ENCODE data around the gene COPS7A. TPM values are rescaled to one million over a fixed set of nuclear protein-coding genes. Genes with fewer than 3 reads are reported as not detected.

The COPS7A gene
- total RNA-seq, 1 donor from 2014 or later, result 81.9 TPM

GRCh38 chr12:6775185-6776174 is 51.6 kb downstream of the COPS7A start:
- intact Hi-C loops (cut with micrococcal nuclease), result no loop called here
- DNase-seq (no peak), ATAC-seq (no peak)

- ATAC-seq, result no peak
- DNase-seq, result no peak
- intact Hi-C loops (cut with micrococcal nuclease), result no loop called here
These were observed 53.5 kb downstream of the COPS7A start for GRCh38 chr12:6777386-6777785.

GRCh38 chr12:6778217-6778573 is 54.3 kb downstream of the COPS7A start:
- DNase-seq, result peak; percentile 66
- intact Hi-C loops (cut with micrococcal nuclease), result no loop called here
- ATAC-seq, result peak; percentile 64

GRCh38 chr12:6778574-6779550 is 55.0 kb downstream of the COPS7A start:
- ATAC-seq, result peak; percentile 97
- intact Hi-C loops (cut with micrococcal nuclease), result no loop called here
- peak; percentile 95 for DNase-seq

GRCh38 chr12:6779708-6780432 is 56.0 kb downstream of the COPS7A start:
- intact Hi-C loops (cut with micrococcal nuclease), result no loop called here
- DNase-seq, result no peak
- no peak for ATAC-seq

DNA sequence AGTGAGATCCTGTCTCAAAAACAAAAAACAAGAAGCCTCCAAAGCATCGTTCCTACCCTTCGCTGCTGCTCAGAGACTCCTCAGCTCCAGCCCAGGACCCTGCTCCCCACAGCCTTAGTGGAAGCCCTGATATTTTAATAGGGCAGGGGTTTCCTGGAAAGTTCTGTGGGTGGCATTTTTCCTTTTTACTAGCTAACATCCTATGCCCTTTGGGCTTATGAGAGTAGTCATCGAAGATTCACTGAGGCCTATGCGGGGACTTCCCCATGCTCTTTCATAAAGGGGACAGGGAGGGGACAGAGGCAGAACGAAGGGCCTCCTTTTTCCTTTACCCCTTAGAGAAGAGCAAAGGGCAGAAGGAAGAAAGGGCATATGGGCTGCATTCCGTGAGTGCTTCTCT is 56.7 kb downstream of the COPS7A start:
- intact Hi-C loops (cut with micrococcal nuclease), result no loop called here
- DNase-seq (no peak), ATAC-seq (no peak)

Other genes starting within 250 kb of the COPS7A start
- 275 TPM for gene MRPL51, start 230.8 kb upstream of the COPS7A start, total RNA-seq
- 13.1 TPM for gene NCAPD2, start 229.9 kb upstream of the COPS7A start, total RNA-seq
- gene GAPDH, start 189.5 kb upstream of the COPS7A start, total RNA-seq, result 4,526 TPM
- gene IFFO1, start 168.0 kb upstream of the COPS7A start, total RNA-seq, result 14.9 TPM
- gene NOP2, start 155.8 kb upstream of the COPS7A start, total RNA-seq, result 16.1 TPM
- 159 TPM for gene CHD4, start 116.7 kb upstream of the COPS7A start, total RNA-seq
- gene LPAR5, start 88.1 kb upstream of the COPS7A start, total RNA-seq, result 8.6 TPM
- 2.2 TPM for gene ACRBP, start 76.6 kb upstream of the COPS7A start, total RNA-seq
- gene ING4, start 60.9 kb upstream of the COPS7A start, total RNA-seq, result 30.1 TPM
- gene ZNF384, start 34.7 kb upstream of the COPS7A start, total RNA-seq, result 31.8 TPM
- gene PIANP, start 23.2 kb upstream of the COPS7A start, total RNA-seq, result 0.25 TPM
- 158 TPM for gene MLF2, start 29.1 kb downstream of the COPS7A start, total RNA-seq
- gene PTMS, start 42.3 kb downstream of the COPS7A start, total RNA-seq, result 133 TPM
- 0.37 TPM for gene LAG3, start 48.5 kb downstream of the COPS7A start, total RNA-seq
- 8.4 TPM for gene CD4, start 65.5 kb downstream of the COPS7A start, total RNA-seq
- 5.3 TPM for gene GPR162, start 97.8 kb downstream of the COPS7A start, total RNA-seq
- gene P3H3, start 104.4 kb downstream of the COPS7A start, total RNA-seq, result 11.5 TPM
- gene GNB3, start 116.9 kb downstream of the COPS7A start, total RNA-seq, result 5.4 TPM
- 0.32 TPM for gene CDCA3, start 127.2 kb downstream of the COPS7A start, total RNA-seq
- gene USP5, start 128.1 kb downstream of the COPS7A start, total RNA-seq, result 66.2 TPM
- 855 TPM for gene TPI1, start 143.5 kb downstream of the COPS7A start, total RNA-seq
- gene SPSB2, start 149.3 kb downstream of the COPS7A start, total RNA-seq, result 2.2 TPM
- gene LRRC23, start 180.8 kb downstream of the COPS7A start, total RNA-seq, result 7.7 TPM
- 12.0 TPM for gene ENO2, start 190.5 kb downstream of the COPS7A start, total RNA-seq
- gene ATN1, start 203.9 kb downstream of the COPS7A start, total RNA-seq, result 83.1 TPM
- not detected for gene RNU7-1, start 219.8 kb downstream of the COPS7A start, total RNA-seq
- 238 TPM for gene C12orf57, start 220.0 kb downstream of the COPS7A start, total RNA-seq
- gene PTPN6, start 227.3 kb downstream of the COPS7A start, total RNA-seq, result 6.0 TPM
- 150 TPM for gene PHB2, start 246.6 kb downstream of the COPS7A start, total RNA-seq
- 39.4 TPM for gene EMG1, start 246.9 kb downstream of the COPS7A start, total RNA-seq